ENCODE measurements around the gene POC1B. TPM values are rescaled to one million over a fixed set of nuclear protein-coding genes. Genes with fewer than 3 reads are reported as not detected.

POC1B gene
- total RNA-seq, 1 experiment from 2014 or later: 60.3 TPM

GRCh38 chr12:89383235-89384049, 142.4 kb downstream of the POC1B start:
- H3K4me2 ChIP-seq (ENCODE audit: low read depth, low read length, poor library complexity, severe bottlenecking): no peak overlapping the region
- no peak overlapping the region for H3K4me3 ChIP-seq (ENCODE audit: low read length)
- no peaks in the 10 kb centered on the region for H3K79me2 ChIP-seq (ENCODE audit: low read length)
- H3K9me2 ChIP-seq (replicated peaks; ENCODE audit: insufficient read depth, low read length): no peaks in the 10 kb centered on the region
- no peaks in the 10 kb centered on the region for H3K4me1 ChIP-seq (ENCODE audit: low read length)
- H3K36me3 ChIP-seq (ENCODE audit: insufficient read depth, low read length): no peaks in the 10 kb centered on the region
- H3K9ac ChIP-seq (ENCODE audit: low read length): no peak overlapping the region
- no peaks in the 10 kb centered on the region for H3K27me3 ChIP-seq (ENCODE audit: low read length)
- no peak for DNase-seq
- H3K9me3 ChIP-seq (ENCODE audit: low read length): no peaks in the 10 kb centered on the region
- no peaks in the 10 kb centered on the region for H4K20me1 ChIP-seq (ENCODE audit: insufficient read depth, low read depth, low read length)
- H2AFZ ChIP-seq (ENCODE audit: low read length): no peak overlapping the region
- H3K27ac ChIP-seq (ENCODE audit: low read length): no peak overlapping the region

GRCh38 chr12:89382328-89382727, 143.5 kb downstream of the POC1B start:
- Histone ChIP-seq H3K36me3 (ENCODE audit: insufficient read depth, low read length) (no peaks in the 10 kb centered on the region), H3K9me2 (replicated peaks; ENCODE audit: insufficient read depth, low read length) (no peaks in the 10 kb centered on the region), H3K4me2 (ENCODE audit: low read depth, low read length, poor library complexity, severe bottlenecking) (no peak overlapping the region), H3K9ac (ENCODE audit: low read length) (no peak overlapping the region), H3K27ac (ENCODE audit: low read length) (no peak overlapping the region), H3K79me2 (ENCODE audit: low read length) (no peaks in the 10 kb centered on the region), H3K9me3 (ENCODE audit: low read length) (no peaks in the 10 kb centered on the region), H3K4me1 (ENCODE audit: low read length) (no peaks in the 10 kb centered on the region), H3K4me3 (ENCODE audit: low read length) (no peak overlapping the region), H4K20me1 (ENCODE audit: insufficient read depth, low read depth, low read length) (no peaks in the 10 kb centered on the region), H3K27me3 (ENCODE audit: low read length) (no peaks in the 10 kb centered on the region), H2AFZ (ENCODE audit: low read length) (no peak overlapping the region)
- DNase-seq: no peak

- Histone ChIP-seq H3K9ac (ENCODE audit: low read length) (no peak overlapping the region), H3K27ac (ENCODE audit: low read length) (no peak overlapping the region), H2AFZ (ENCODE audit: low read length) (no peak overlapping the region), H3K4me3 (ENCODE audit: low read length) (no peak overlapping the region), H3K36me3 (ENCODE audit: insufficient read depth, low read length) (no peaks in the 10 kb centered on the region), H3K4me2 (ENCODE audit: low read depth, low read length, poor library complexity, severe bottlenecking) (no peak overlapping the region), H3K9me2 (replicated peaks; ENCODE audit: insufficient read depth, low read length) (no peaks in the 10 kb centered on the region), H3K79me2 (ENCODE audit: low read length) (no peaks in the 10 kb centered on the region), H3K4me1 (ENCODE audit: low read length) (no peaks in the 10 kb centered on the region), H4K20me1 (ENCODE audit: insufficient read depth, low read depth, low read length) (no peaks in the 10 kb centered on the region), H3K27me3 (ENCODE audit: low read length) (no peaks in the 10 kb centered on the region), H3K9me3 (ENCODE audit: low read length) (no peaks in the 10 kb centered on the region)
- no peak for DNase-seq
Observed at GRCh38 chr12:89379839-89380467, 145.9 kb downstream of the POC1B start.

GRCh38 chr12:89379148-89379838, 146.6 kb downstream of the POC1B start:
- H3K9me3 ChIP-seq (ENCODE audit: low read length): no peaks in the 10 kb centered on the region
- no peaks in the 10 kb centered on the region for H3K9me2 ChIP-seq (replicated peaks; ENCODE audit: insufficient read depth, low read length)
- H4K20me1 ChIP-seq (ENCODE audit: insufficient read depth, low read depth, low read length): no peaks in the 10 kb centered on the region
- no peaks in the 10 kb centered on the region for H3K4me1 ChIP-seq (ENCODE audit: low read length)
- no peak overlapping the region for H3K9ac ChIP-seq (ENCODE audit: low read length)
- H3K79me2 ChIP-seq (ENCODE audit: low read length): no peaks in the 10 kb centered on the region
- H3K4me3 ChIP-seq (ENCODE audit: low read length): no peak overlapping the region
- no peak overlapping the region for H3K27ac ChIP-seq (ENCODE audit: low read length)
- H3K36me3 ChIP-seq (ENCODE audit: insufficient read depth, low read length): no peaks in the 10 kb centered on the region
- no peak overlapping the region for H3K4me2 ChIP-seq (ENCODE audit: low read depth, low read length, poor library complexity, severe bottlenecking)
- no peaks in the 10 kb centered on the region for H3K27me3 ChIP-seq (ENCODE audit: low read length)
- DNase-seq: no peak
- H2AFZ ChIP-seq (ENCODE audit: low read length): no peak overlapping the region

- H3K9me2 ChIP-seq (replicated peaks; ENCODE audit: insufficient read depth, low read length): no peaks in the 10 kb centered on the region
Observed at GRCh38 chr12:89376844-89377243, 149.0 kb downstream of the POC1B start.

GRCh38 chr12:89376202-89376529, 149.7 kb downstream of the POC1B start:
- Histone ChIP-seq H3K4me3 (ENCODE audit: low read length) (no peak overlapping the region), H4K20me1 (ENCODE audit: insufficient read depth, low read depth, low read length) (no peaks in the 10 kb centered on the region), H3K9ac (ENCODE audit: low read length) (no peak overlapping the region), H3K27ac (ENCODE audit: low read length) (no peak overlapping the region), H3K4me1 (ENCODE audit: low read length) (no peaks in the 10 kb centered on the region), H3K79me2 (ENCODE audit: low read length) (no peaks in the 10 kb centered on the region), H2AFZ (ENCODE audit: low read length) (no peak overlapping the region), H3K9me3 (ENCODE audit: low read length) (no peaks in the 10 kb centered on the region), H3K4me2 (ENCODE audit: low read depth, low read length, poor library complexity, severe bottlenecking) (no peak overlapping the region), H3K36me3 (ENCODE audit: insufficient read depth, low read length) (no peaks in the 10 kb centered on the region), H3K27me3 (ENCODE audit: low read length) (no peaks in the 10 kb centered on the region), H3K9me2 (replicated peaks; ENCODE audit: insufficient read depth, low read length) (no peaks in the 10 kb centered on the region)
- DNase-seq: no peak

More at GRCh38 chr12:89376844-89377243, 149.0 kb downstream of the POC1B start:
- Histone ChIP-seq H3K4me3 (ENCODE audit: low read length) (no peak overlapping the region), H3K4me2 (ENCODE audit: low read depth, low read length, poor library complexity, severe bottlenecking) (no peak overlapping the region), H3K27me3 (ENCODE audit: low read length) (no peaks in the 10 kb centered on the region), H3K9ac (ENCODE audit: low read length) (no peak overlapping the region), H3K36me3 (ENCODE audit: insufficient read depth, low read length) (no peaks in the 10 kb centered on the region), H2AFZ (ENCODE audit: low read length) (no peak overlapping the region), H3K27ac (ENCODE audit: low read length) (no peak overlapping the region), H3K4me1 (ENCODE audit: low read length) (no peaks in the 10 kb centered on the region), H3K9me3 (ENCODE audit: low read length) (no peaks in the 10 kb centered on the region), H4K20me1 (ENCODE audit: insufficient read depth, low read depth, low read length) (no peaks in the 10 kb centered on the region), H3K79me2 (ENCODE audit: low read length) (no peaks in the 10 kb centered on the region)
- DNase-seq: no peak

GRCh38 chr12:89373763-89374572, 151.9 kb downstream of the POC1B start:
- no peaks in the 10 kb centered on the region for H3K9me3 ChIP-seq (ENCODE audit: low read length)
- no peaks in the 10 kb centered on the region for H3K79me2 ChIP-seq (ENCODE audit: low read length)
- no peak overlapping the region for H3K9ac ChIP-seq (ENCODE audit: low read length)
- H3K36me3 ChIP-seq (ENCODE audit: insufficient read depth, low read length): no peaks in the 10 kb centered on the region
- no peaks in the 10 kb centered on the region for H4K20me1 ChIP-seq (ENCODE audit: insufficient read depth, low read depth, low read length)
- no peaks in the 10 kb centered on the region for H3K27me3 ChIP-seq (ENCODE audit: low read length)
- no peaks in the 10 kb centered on the region for H3K4me1 ChIP-seq (ENCODE audit: low read length)
- H2AFZ ChIP-seq (ENCODE audit: low read length): no peak overlapping the region
- no peak overlapping the region for H3K4me3 ChIP-seq (ENCODE audit: low read length)
- H3K4me2 ChIP-seq (ENCODE audit: low read depth, low read length, poor library complexity, severe bottlenecking): no peak overlapping the region
- H3K27ac ChIP-seq (ENCODE audit: low read length): no peak overlapping the region
- DNase-seq: no peak
- no peaks in the 10 kb centered on the region for H3K9me2 ChIP-seq (replicated peaks; ENCODE audit: insufficient read depth, low read length)
